DND-41 (cell line): Measurements from ENCODE around the gene OR52A5.

ENCODE experiments used
- EZH2 ChIP-seq: IDR thresholded peaks from 3 replicates; pipeline ENCODE4 v1.6.1; 2012; ENCODE audit warnings: borderline replicate concordance, low read depth, mild to moderate bottlenecking, moderate library complexity, low read length, inconsistent platforms; ENCODE audit not compliant: severe bottlenecking
- TF ChIP-seq, protein P1 (sequence below): IDR thresholded peaks from 2 replicates; pipeline ENCODE4 v1.5.1; 2012; ENCODE audit warnings: borderline replicate concordance, low read length, moderate library complexity, mild to moderate bottlenecking; ENCODE audit not compliant: poor library complexity, severe bottlenecking; ENCODE audit errors: extremely low read depth

GRCh38 chr11:5115339-5115738, 22.8 kb downstream of the OR52A5 start:
- TF ChIP-seq EZH2: no peak
- TF ChIP-seq, protein P1, sequence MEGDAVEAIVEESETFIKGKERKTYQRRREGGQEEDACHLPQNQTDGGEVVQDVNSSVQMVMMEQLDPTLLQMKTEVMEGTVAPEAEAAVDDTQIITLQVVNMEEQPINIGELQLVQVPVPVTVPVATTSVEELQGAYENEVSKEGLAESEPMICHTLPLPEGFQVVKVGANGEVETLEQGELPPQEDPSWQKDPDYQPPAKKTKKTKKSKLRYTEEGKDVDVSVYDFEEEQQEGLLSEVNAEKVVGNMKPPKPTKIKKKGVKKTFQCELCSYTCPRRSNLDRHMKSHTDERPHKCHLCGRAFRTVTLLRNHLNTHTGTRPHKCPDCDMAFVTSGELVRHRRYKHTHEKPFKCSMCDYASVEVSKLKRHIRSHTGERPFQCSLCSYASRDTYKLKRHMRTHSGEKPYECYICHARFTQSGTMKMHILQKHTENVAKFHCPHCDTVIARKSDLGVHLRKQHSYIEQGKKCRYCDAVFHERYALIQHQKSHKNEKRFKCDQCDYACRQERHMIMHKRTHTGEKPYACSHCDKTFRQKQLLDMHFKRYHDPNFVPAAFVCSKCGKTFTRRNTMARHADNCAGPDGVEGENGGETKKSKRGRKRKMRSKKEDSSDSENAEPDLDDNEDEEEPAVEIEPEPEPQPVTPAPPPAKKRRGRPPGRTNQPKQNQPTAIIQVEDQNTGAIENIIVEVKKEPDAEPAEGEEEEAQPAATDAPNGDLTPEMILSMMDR: no peak
